Esophagus muscularis mucosa (tissue), 3 donors: ENCODE data around the gene AKAP8.

Source experiments
- CTCF ChIP-seq, 3 experiments: fragments of 200-600 bp in 2 of 3; fragments of 450-650 bp in 1 of 3; sonication (generic) in 2 of 3; IDR thresholded peaks; one replicate each; pipeline ENCODE4 v1.5.1; 2017 to 2019; ENCODE audit warnings: antibody characterized with exemption in 3 of 3, mild to moderate bottlenecking in 2 of 3, moderate library complexity in 1 of 3
- POLR2A ChIP-seq: fragments of 450-650 bp; IDR thresholded peaks from one replicate; pipeline ENCODE4 v1.6.1; 2017; ENCODE audit warnings: antibody characterized with exemption, moderate library complexity, mild to moderate bottlenecking, low read depth
- POLR2AphosphoS5 ChIP-seq, 2 donors: sonication (generic); formaldehyde crosslinking; IDR thresholded peaks; one replicate each; pipeline ENCODE4 v1.6.1; 2017; ENCODE audit warnings: antibody characterized with exemption in 2 of 2

GRCh38 chr19:15426485-15427349 is 47.1 kb upstream of the AKAP8 start:
- TF ChIP-seq POLR2A (no peak), CTCF (IDR thresholded peaks at IDR 0.05) (no peak), POLR2AphosphoS5 (IDR thresholded peaks at IDR 0.05) (no peak)
